ENCODE results near the gene MUC5B. TPM values are rescaled to one million over a fixed set of nuclear protein-coding genes. Genes with fewer than 3 reads are reported as not detected.
"Not testable (repeated sequence)": the region's sequence is repeated elsewhere in the genome, so short reads cannot be mapped to it uniquely, and the experiment has no call there.

Gene MUC5B
- total RNA-seq, 1 donor from 2014 or later: not detected

GRCh38 chr11:1242289-1242688, 19.4 kb downstream of the MUC5B start:
- Mint-ChIP-seq H3K36me3 (no peaks in the 10 kb centered on the region), H3K4me3 (no peak overlapping the region), H3K27ac (no peak overlapping the region), H3K4me1 (no peaks in the 10 kb centered on the region), H3K27me3 (ENCODE audit: low read depth) (no peaks in the 10 kb centered on the region), H3K9me3 (peaks cover 11% of the 10 kb centered on the region)
- TF ChIP-seq CTCF (IDR thresholded peaks at IDR 0.05; ENCODE audit: unreplicated experiment): no peak
- no peak for DNase-seq (ENCODE audit: low spot score in 2 of 2, unreplicated experiment in 2 of 2)

DNA sequence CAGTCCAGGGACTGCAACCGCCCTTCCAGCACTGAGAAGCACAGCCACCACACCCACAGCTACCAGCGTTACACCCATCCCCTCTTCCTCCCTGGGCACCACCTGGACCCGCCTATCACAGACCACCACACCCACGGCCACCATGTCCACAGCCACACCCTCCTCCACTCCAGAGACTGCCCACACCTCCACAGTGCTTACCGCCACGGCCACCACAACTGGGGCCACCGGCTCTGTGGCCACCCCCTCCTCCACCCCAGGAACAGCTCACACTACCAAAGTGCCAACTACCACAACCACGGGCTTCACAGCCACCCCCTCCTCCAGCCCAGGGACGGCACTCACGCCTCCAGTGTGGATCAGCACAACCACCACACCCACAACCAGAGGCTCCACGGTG, 19.9 kb downstream of the MUC5B start:
- not testable (repeated sequence) for H3K27ac Mint-ChIP-seq; H3K4me1 Mint-ChIP-seq; H3K27me3 Mint-ChIP-seq (ENCODE audit: low read depth); H3K4me3 Mint-ChIP-seq; H3K36me3 Mint-ChIP-seq; DNase-seq (ENCODE audit: low spot score in 2 of 2, unreplicated experiment in 2 of 2)
- H3K9me3 Mint-ChIP-seq: peaks cover 11% of the 10 kb centered on the region

- H3K9me3 Mint-ChIP-seq: peaks cover 11% of the 10 kb centered on the region
- not testable (repeated sequence) for H3K27ac Mint-ChIP-seq; H3K36me3 Mint-ChIP-seq; H3K4me1 Mint-ChIP-seq; H3K27me3 Mint-ChIP-seq (ENCODE audit: low read depth); DNase-seq (ENCODE audit: low spot score in 2 of 2, unreplicated experiment in 2 of 2); H3K4me3 Mint-ChIP-seq
Observed at GRCh38 chr11:1243521-1243920, 20.7 kb downstream of the MUC5B start.

DNA sequence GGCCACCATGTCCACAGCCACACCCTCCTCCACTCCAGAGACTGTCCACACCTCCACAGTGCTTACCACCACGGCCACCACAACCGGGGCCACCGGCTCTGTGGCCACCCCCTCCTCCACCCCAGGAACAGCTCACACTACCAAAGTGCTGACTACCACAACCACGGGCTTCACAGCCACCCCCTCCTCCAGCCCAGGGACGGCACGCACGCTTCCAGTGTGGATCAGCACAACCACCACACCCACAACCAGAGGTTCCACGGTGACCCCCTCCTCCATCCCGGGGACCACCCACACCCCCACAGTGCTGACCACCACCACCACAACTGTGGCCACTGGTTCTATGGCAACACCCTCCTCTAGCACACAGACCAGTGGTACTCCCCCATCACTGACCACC, 21.7 kb downstream of the MUC5B start:
- H3K4me1 Mint-ChIP-seq, H3K27ac Mint-ChIP-seq: not testable (repeated sequence)
- peaks cover 11% of the 10 kb centered on the region for H3K9me3 Mint-ChIP-seq

GRCh38 chr11:1245717-1246116, 22.9 kb downstream of the MUC5B start:
- not testable (repeated sequence) for H3K4me3 Mint-ChIP-seq; DNase-seq (ENCODE audit: low spot score in 2 of 2, unreplicated experiment in 2 of 2); H3K27me3 Mint-ChIP-seq (ENCODE audit: low read depth); H3K36me3 Mint-ChIP-seq; H3K4me1 Mint-ChIP-seq; H3K27ac Mint-ChIP-seq
- peaks cover 11% of the 10 kb centered on the region for H3K9me3 Mint-ChIP-seq

More for the DNA sequence above, 21.7 kb downstream of the MUC5B start:
- H3K27me3 Mint-ChIP-seq (ENCODE audit: low read depth); DNase-seq (ENCODE audit: low spot score in 2 of 2, unreplicated experiment in 2 of 2); H3K36me3 Mint-ChIP-seq; H3K4me3 Mint-ChIP-seq: not testable (repeated sequence)

- H3K36me3 Mint-ChIP-seq; H3K27ac Mint-ChIP-seq; H3K4me1 Mint-ChIP-seq; DNase-seq (ENCODE audit: low spot score in 2 of 2, unreplicated experiment in 2 of 2); H3K4me3 Mint-ChIP-seq; H3K27me3 Mint-ChIP-seq (ENCODE audit: low read depth): not testable (repeated sequence)
- peaks cover 16% of the 10 kb centered on the region for H3K9me3 Mint-ChIP-seq
Observed at GRCh38 chr11:1246301-1246700, 23.4 kb downstream of the MUC5B start.

GRCh38 chr11:1247026-1247425, 24.2 kb downstream of the MUC5B start:
- H3K27me3 Mint-ChIP-seq (ENCODE audit: low read depth); H3K27ac Mint-ChIP-seq; H3K4me1 Mint-ChIP-seq; H3K4me3 Mint-ChIP-seq; H3K36me3 Mint-ChIP-seq; DNase-seq (ENCODE audit: low spot score in 2 of 2, unreplicated experiment in 2 of 2): not testable (repeated sequence)
- peaks cover 13% of the 10 kb centered on the region for H3K9me3 Mint-ChIP-seq

DNA sequence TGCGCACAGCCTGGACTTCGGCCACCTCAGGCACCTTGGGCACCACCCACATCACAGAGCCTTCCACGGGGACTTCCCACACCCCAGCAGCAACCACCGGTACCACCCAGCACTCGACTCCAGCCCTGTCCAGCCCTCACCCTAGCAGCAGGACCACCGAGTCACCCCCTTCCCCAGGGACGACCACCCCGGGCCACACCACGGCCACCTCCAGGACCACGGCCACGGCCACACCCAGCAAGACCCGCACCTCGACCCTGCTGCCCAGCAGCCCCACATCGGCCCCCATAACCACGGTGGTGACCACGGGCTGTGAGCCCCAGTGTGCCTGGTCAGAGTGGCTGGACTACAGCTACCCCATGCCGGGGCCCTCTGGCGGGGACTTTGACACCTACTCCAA, 26.1 kb downstream of the MUC5B start:
- H3K4me1 Mint-ChIP-seq; H3K4me3 Mint-ChIP-seq; H3K9me3 Mint-ChIP-seq; H3K27ac Mint-ChIP-seq; DNase-seq (ENCODE audit: low spot score in 2 of 2, unreplicated experiment in 2 of 2); H3K27me3 Mint-ChIP-seq (ENCODE audit: low read depth); H3K36me3 Mint-ChIP-seq: not testable (repeated sequence)

DNA sequence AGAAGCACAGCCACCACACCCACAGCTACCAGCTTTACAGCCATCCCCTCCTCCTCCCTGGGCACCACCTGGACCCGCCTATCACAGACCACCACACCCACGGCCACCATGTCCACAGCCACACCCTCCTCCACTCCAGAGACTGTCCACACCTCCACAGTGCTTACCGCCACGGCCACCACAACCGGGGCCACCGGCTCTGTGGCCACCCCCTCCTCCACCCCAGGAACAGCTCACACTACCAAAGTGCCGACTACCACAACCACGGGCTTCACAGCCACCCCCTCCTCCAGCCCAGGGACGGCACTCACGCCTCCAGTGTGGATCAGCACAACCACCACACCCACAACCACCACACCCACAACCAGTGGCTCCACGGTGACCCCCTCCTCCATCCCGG, 27.5 kb downstream of the MUC5B start:
- not testable (repeated sequence) for H3K9me3 Mint-ChIP-seq; H3K36me3 Mint-ChIP-seq; H3K27me3 Mint-ChIP-seq (ENCODE audit: low read depth)

GRCh38 chr11:1251236-1251770, 28.4 kb downstream of the MUC5B start:
- H3K4me3 Mint-ChIP-seq: no peak overlapping the region
- no peak for TF ChIP-seq CTCF (IDR thresholded peaks at IDR 0.05; ENCODE audit: unreplicated experiment)

More for the DNA sequence above, 27.5 kb downstream of the MUC5B start:
- not testable (repeated sequence) for H3K4me1 Mint-ChIP-seq; DNase-seq (ENCODE audit: low spot score in 2 of 2, unreplicated experiment in 2 of 2); H3K27ac Mint-ChIP-seq; H3K4me3 Mint-ChIP-seq

More at GRCh38 chr11:1251236-1251770, 28.4 kb downstream of the MUC5B start:
- Mint-ChIP-seq H3K27me3 (ENCODE audit: low read depth) (peaks cover 1% of the 10 kb centered on the region), H3K36me3 (peaks cover 5% of the 10 kb centered on the region), H3K9me3 (peaks cover 8% of the 10 kb centered on the region), H3K4me1 (no peaks in the 10 kb centered on the region), H3K27ac (no peak overlapping the region)
- no peak for DNase-seq (ENCODE audit: low spot score in 2 of 2, unreplicated experiment in 2 of 2)

All from mesothelial cell of epicardium (in vitro differentiated cells).